HCT116 (cell line): Measurements from ENCODE around the gene LENG9. TPM values are rescaled to one million over a fixed set of nuclear protein-coding genes. Genes with fewer than 3 reads are reported as not detected.

ENCODE experiments used
- ATAC-seq: fragments of 200-7000 bp; cut with Tn5 transposase; 2 replicates; pipeline ENCODE4 v1.9.1; 2020; ENCODE audit warnings: mild to moderate bottlenecking, moderate library complexity
- BruUV-seq: library from RNA; stranded (reverse); fragments of 400-500 nt; replicated peaks from 2 replicates; lab custom pipeline; 2021; lab: Mats Ljungman, UMichigan
- CTCF ChIA-PET: fragments of 300-600 bp; sonication (Branson Sonifier 250); formaldehyde crosslinking; loops from one replicate; lab custom pipeline; 2021; ENCODE audit warnings: antibody characterized with exemption; lab: Charles Lee
- POLR2A ChIA-PET: fragments of 300-600, 350-600 bp; sonication (Branson Sonifier 250); formaldehyde crosslinking; loops from one replicate; lab custom pipeline; 2021; ENCODE audit warnings: antibody characterized with exemption; lab: Charles Lee
- RAD21 ChIA-PET, 2 experiments: fragments of 300-600 bp; sonication (Branson Sonifier 250); formaldehyde crosslinking; loops; one replicate each; lab custom pipeline; 2023; ENCODE audit warnings: low total read pairs in 2 of 2; ENCODE audit not compliant: uncharacterized antibody in 2 of 2, unreplicated experiment in 2 of 2, low non-redundant PET in 1 of 2; lab: Charles Lee
- DNase-seq: peaks from one replicate; pipeline ENCODE4 v3.0.0-alpha.2; 2010; ENCODE audit warnings: low read depth, low spot score
- H2AFZ ChIP-seq: fragments of 200-600 bp; shearing (Covaris generic), sonication (generic); 2 replicates; pipeline ENCODE4 v1.6.1; 2017; ENCODE audit warnings: low read depth, mixed run types, mixed read lengths, antibody characterized with exemption, low read length; ENCODE audit not compliant: poor library complexity, severe bottlenecking
- H3K27ac ChIP-seq: 2 replicates; pipeline ENCODE4 v1.5.1; 2012; ENCODE audit warnings: low read depth, low read length
- H3K27me3 ChIP-seq: fragments of 200-600 bp; sonication (generic); 2 replicates; pipeline ENCODE4 v1.6.1; 2016; ENCODE audit warnings: mixed run types, low read length, mixed read lengths; ENCODE audit not compliant: insufficient read depth
- H3K36me3 ChIP-seq, 2 experiments: fragments of 200-500 bp in 1 of 2; fragments of 200-600 bp in 1 of 2; sonication (Bioruptor generic) in 1 of 2; sonication (generic) in 1 of 2; 2 replicates each; pipeline versions ENCODE4 v1.5.1 to v1.6.1; 2014 to 2016; ENCODE audit warnings: low read length in 2 of 2, inconsistent platforms in 1 of 2, mixed read lengths in 1 of 2, mixed run types in 1 of 2; ENCODE audit not compliant: insufficient read depth in 2 of 2, control insufficient read depth in 1 of 2
- H3K4me1 ChIP-seq, 2 experiments: fragments of 200-600 bp in 1 of 2; sonication (generic) in 1 of 2; 2 replicates each; pipeline versions ENCODE4 v1.5.1 to v1.6.1; 2012 to 2017; ENCODE audit warnings: low read length in 2 of 2, inconsistent platforms in 1 of 2, mild to moderate bottlenecking in 1 of 2, mixed read lengths in 1 of 2, mixed run types in 1 of 2, moderate library complexity in 1 of 2; ENCODE audit not compliant: insufficient read depth in 2 of 2, control insufficient read depth in 1 of 2
- H3K4me2 ChIP-seq: fragments of 200-600 bp; sonication (generic); 2 replicates; pipeline ENCODE4 v1.6.1; 2017; ENCODE audit warnings: mixed run types, low read length, mixed read lengths
- H3K4me3 ChIP-seq, 2 experiments: fragments of 200-600 bp in 1 of 2; sonication (generic) in 1 of 2; replicated peaks in 1 of 2; 2 replicates each; pipeline ENCODE4 v1.5.1; 2011 to 2016; ENCODE audit warnings: low read length in 2 of 2, control low read depth in 1 of 2, low read depth in 1 of 2, mild to moderate bottlenecking in 1 of 2, mixed read lengths in 1 of 2, mixed run types in 1 of 2
- H3K79me2 ChIP-seq: fragments of 200-600 bp; sonication (generic); 2 replicates; pipeline ENCODE4 v1.6.1; 2017; ENCODE audit warnings: mild to moderate bottlenecking, mixed run types, low read length, moderate library complexity, mixed read lengths; ENCODE audit not compliant: insufficient read depth
- H3K9ac ChIP-seq: fragments of 200-600 bp; sonication (generic); 2 replicates; pipeline ENCODE4 v1.6.1; 2016; ENCODE audit warnings: low read length, mixed read lengths
- H3K9me2 ChIP-seq: fragments of 200-600 bp; sonication (generic), shearing (Covaris generic); 2 replicates; pipeline ENCODE4 v1.6.1; 2017; ENCODE audit warnings: mixed run types, mild to moderate bottlenecking, moderate library complexity; ENCODE audit not compliant: insufficient read depth
- H3K9me3 ChIP-seq, 2 experiments: fragments of 200-500 bp in 1 of 2; fragments of 200-600 bp in 1 of 2; sonication (Bioruptor generic) in 1 of 2; sonication (generic) in 1 of 2; 2 replicates each; pipeline ENCODE4 v1.6.1; 2014 to 2017; ENCODE audit warnings: low read length in 2 of 2, mixed read lengths in 2 of 2, inconsistent platforms in 1 of 2, low read depth in 1 of 2, mild to moderate bottlenecking in 1 of 2, mixed run types in 1 of 2, moderate library complexity in 1 of 2; ENCODE audit not compliant: control insufficient read depth in 1 of 2, insufficient read depth in 1 of 2
- H4K20me1 ChIP-seq: fragments of 200-600 bp; sonication (generic), shearing (Covaris generic); 2 replicates; pipeline ENCODE4 v1.6.1; 2017; ENCODE audit warnings: mixed run types, mild to moderate bottlenecking, moderate library complexity; ENCODE audit not compliant: insufficient read depth
- ELF1 ChIP-seq: IDR thresholded peaks from 2 replicates; pipeline ENCODE4 v1.6.1; 2012; ENCODE audit warnings: low read depth, borderline replicate concordance
- EZH2 ChIP-seq: fragments of 200-600 bp; sonication (generic); IDR thresholded peaks from 2 replicates; pipeline ENCODE4 v1.6.1; 2017; ENCODE audit warnings: antibody characterized with exemption, mixed run types
- EZH2phosphoT487 ChIP-seq: fragments of 200-600 bp; IDR thresholded peaks from 2 replicates; pipeline ENCODE4 v1.6.1; 2018; ENCODE audit warnings: antibody characterized with exemption, borderline replicate concordance
- FOSL1 ChIP-seq: IDR thresholded peaks from 2 replicates; pipeline ENCODE4 v1.6.1; 2012; ENCODE audit warnings: low read depth
- JUND ChIP-seq: IDR thresholded peaks from 2 replicates; pipeline ENCODE4 v1.6.1; 2012
- POLR2A ChIP-seq: IDR thresholded peaks from 2 replicates; pipeline ENCODE4 v1.7.0; 2011; ENCODE audit warnings: borderline replicate concordance; ENCODE audit not compliant: insufficient read depth, insufficient read length; ENCODE audit errors: extremely low read depth
- POLR2AphosphoS5 ChIP-seq: IDR thresholded peaks from 2 replicates; pipeline ENCODE4 v1.6.1; 2011; ENCODE audit warnings: mild to moderate bottlenecking, low read depth, low read length, moderate library complexity
- SIN3A ChIP-seq: IDR thresholded peaks from 2 replicates; pipeline ENCODE4 v1.6.1; 2012; ENCODE audit warnings: low read depth
- SP1 ChIP-seq: IDR thresholded peaks from 2 replicates; pipeline ENCODE4 v1.6.1; 2012; ENCODE audit warnings: low read depth
- SRF ChIP-seq: IDR thresholded peaks from 2 replicates; pipeline ENCODE4 v1.6.1; 2012; ENCODE audit warnings: low read depth
- TCF7L2 ChIP-seq: IDR thresholded peaks from 2 replicates; pipeline ENCODE4 v1.7.0; 2011; ENCODE audit warnings: borderline replicate concordance, inconsistent platforms; ENCODE audit not compliant: insufficient read depth, insufficient read length; ENCODE audit errors: extremely low read depth
- YY1 ChIP-seq: IDR thresholded peaks from 2 replicates; pipeline ENCODE4 v1.6.1; 2011; ENCODE audit warnings: low read length, low read depth, moderate library complexity, mild to moderate bottlenecking; ENCODE audit not compliant: insufficient replicate concordance; ENCODE audit errors: extremely low read depth
- intact Hi-C: fragments of 100-400 bp; cut with micrococcal nuclease; formaldehyde crosslinking; loops from 2 replicates; pipeline ENCODE4 v1.10.0; 2022
- total RNA-seq: library from RNA; stranded (reverse); gene quantifications from one replicate; pipeline ENCODE4 v1.2.1, GENCODE V29; 2021; ENCODE audit not compliant: unreplicated experiment
- TF ChIP-seq, protein P1 (sequence below): IDR thresholded peaks from 2 replicates; pipeline ENCODE4 v1.6.1; 2012
- TF ChIP-seq, protein P2 (sequence below): IDR thresholded peaks from 2 replicates; pipeline ENCODE4 v1.6.1; 2012
- TF ChIP-seq, protein P3 (sequence below), 3 experiments: fragments of 200-600 bp in 1 of 3; sonication (generic) in 1 of 3; IDR thresholded peaks in 2 of 3; conservative IDR thresholded peaks in 1 of 3; 2 replicates each; pipeline ENCODE4 v1.5.1; 2012 to 2017; ENCODE audit warnings: low read depth in 2 of 3, low read length in 2 of 3, antibody characterized with exemption in 1 of 3, borderline replicate concordance in 1 of 3, control low read depth in 1 of 3, mild to moderate bottlenecking in 1 of 3, mixed read lengths in 1 of 3, mixed run types in 1 of 3, moderate library complexity in 1 of 3; ENCODE audit not compliant: insufficient read depth in 1 of 3

Gene LENG9
- total RNA-seq, 1 experiment from 2014 or later = 9.0 TPM

DNA sequence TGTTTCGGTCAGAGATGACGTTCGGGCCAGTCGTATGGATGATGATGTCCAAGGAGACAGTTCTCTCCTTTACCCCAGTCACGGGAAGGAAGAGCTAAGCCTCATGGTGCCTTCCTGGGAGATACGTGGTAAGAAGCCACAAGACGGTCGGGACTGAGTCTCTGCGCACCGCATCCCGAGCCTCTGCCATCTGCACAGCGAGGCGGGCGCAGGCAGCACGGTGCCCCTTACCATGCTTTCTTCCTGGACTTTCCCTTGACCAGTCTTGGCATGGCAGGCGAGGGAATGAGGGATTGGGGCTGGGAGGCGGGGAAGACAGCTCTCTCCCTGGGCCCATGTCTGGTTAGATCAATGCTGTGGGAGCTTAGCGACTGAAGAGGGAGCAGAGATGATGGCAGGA lies 29.0 kb upstream of the LENG9 start:
- CTCF ChIA-PET = no interaction called here

More for the DNA sequence above, 29.0 kb upstream of the LENG9 start:
- RAD21 ChIA-PET = no interaction called here
- DNase-seq = no peak
- Histone ChIP-seq H3K9ac (no peak overlapping the region), H3K79me2 (no peaks in the 10 kb centered on the region), H3K27me3 (peaks cover 26% of the 10 kb centered on the region), H2AFZ (no peak overlapping the region), H3K9me3 (no peaks in the 10 kb centered on the region), H3K9me2 (no peaks in the 10 kb centered on the region), H3K4me1 (no peaks in the 10 kb centered on the region), H3K4me2 (no peak overlapping the region), H3K36me3 (no peaks in the 10 kb centered on the region), H3K27ac (no peak overlapping the region), H4K20me1 (no peaks in the 10 kb centered on the region), H3K4me3 (no peak overlapping the region)
- TF ChIP-seq, protein P1, sequence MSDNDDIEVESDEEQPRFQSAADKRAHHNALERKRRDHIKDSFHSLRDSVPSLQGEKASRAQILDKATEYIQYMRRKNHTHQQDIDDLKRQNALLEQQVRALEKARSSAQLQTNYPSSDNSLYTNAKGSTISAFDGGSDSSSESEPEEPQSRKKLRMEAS = no peak
- TF ChIP-seq YY1 (no peak), SRF (no peak), TCF7L2 (no peak), POLR2AphosphoS5 (no peak), EZH2phosphoT487 (no peak), EZH2 (no peak), SIN3A (no peak), POLR2A (no peak), ELF1 (no peak), FOSL1 (no peak), SP1 (no peak), JUND (no peak)
- TF ChIP-seq, protein P2, sequence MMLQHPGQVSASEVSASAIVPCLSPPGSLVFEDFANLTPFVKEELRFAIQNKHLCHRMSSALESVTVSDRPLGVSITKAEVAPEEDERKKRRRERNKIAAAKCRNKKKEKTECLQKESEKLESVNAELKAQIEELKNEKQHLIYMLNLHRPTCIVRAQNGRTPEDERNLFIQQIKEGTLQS = no peak
- TF ChIP-seq, protein P3, sequence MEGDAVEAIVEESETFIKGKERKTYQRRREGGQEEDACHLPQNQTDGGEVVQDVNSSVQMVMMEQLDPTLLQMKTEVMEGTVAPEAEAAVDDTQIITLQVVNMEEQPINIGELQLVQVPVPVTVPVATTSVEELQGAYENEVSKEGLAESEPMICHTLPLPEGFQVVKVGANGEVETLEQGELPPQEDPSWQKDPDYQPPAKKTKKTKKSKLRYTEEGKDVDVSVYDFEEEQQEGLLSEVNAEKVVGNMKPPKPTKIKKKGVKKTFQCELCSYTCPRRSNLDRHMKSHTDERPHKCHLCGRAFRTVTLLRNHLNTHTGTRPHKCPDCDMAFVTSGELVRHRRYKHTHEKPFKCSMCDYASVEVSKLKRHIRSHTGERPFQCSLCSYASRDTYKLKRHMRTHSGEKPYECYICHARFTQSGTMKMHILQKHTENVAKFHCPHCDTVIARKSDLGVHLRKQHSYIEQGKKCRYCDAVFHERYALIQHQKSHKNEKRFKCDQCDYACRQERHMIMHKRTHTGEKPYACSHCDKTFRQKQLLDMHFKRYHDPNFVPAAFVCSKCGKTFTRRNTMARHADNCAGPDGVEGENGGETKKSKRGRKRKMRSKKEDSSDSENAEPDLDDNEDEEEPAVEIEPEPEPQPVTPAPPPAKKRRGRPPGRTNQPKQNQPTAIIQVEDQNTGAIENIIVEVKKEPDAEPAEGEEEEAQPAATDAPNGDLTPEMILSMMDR (IDR thresholded peaks at IDR 0.05 in 2 of 3, conservative IDR thresholded peaks at IDR 0.05 in 1 of 3; ENCODE audit: borderline replicate concordance in 1 of 3, insufficient read depth in 1 of 3, low read depth in 2 of 3, low read length in 2 of 3) = no peak
- POLR2A ChIA-PET = no interaction called here
- no peak for ATAC-seq
- intact Hi-C loops = no loop called here
- no TSS peak for BruUV-seq
